ENCODE measurements around the gene DNM3. TPM values are rescaled to one million over a fixed set of nuclear protein-coding genes. Genes with fewer than 3 reads are reported as not detected.

DNM3 gene
- total and polyA plus RNA-seq, 2 of the 8 experiments (the other 6 are each of a cell fraction or from before 2014, with no cell fraction given): 2.0 to 8.5 TPM

GRCh38 chr1:171801487-171801891, 39.8 kb upstream of the DNM3 start (continued):
- peak; percentile 87 to 94 for TF ChIP-seq RAD21 (IDR thresholded peaks at IDR 0.05 in 1 of 2, conservative IDR thresholded peaks at IDR 0.05 in 1 of 2; ENCODE audit: low read depth in 2 of 2, low read length in 2 of 2)

Measured in H1 (cell line).